Natural killer cell (primary cell): Measurements from ENCODE around the gene CLEC16A. TPM values are rescaled to one million over a fixed set of nuclear protein-coding genes. Genes with fewer than 3 reads are reported as not detected.

Experiments used
- ATAC-seq, 3 donors: fragments of 150-1000 bp in 2 of 3; fragments of 200-7000 bp in 1 of 3; cut with Tn5 transposase; 1 replicate in 1 of 3; 2 replicates in 2 of 3; pipeline ENCODE4 v1.10.0; 2021; ENCODE audit warnings: mild to moderate bottlenecking in 2 of 3, moderate library complexity in 2 of 3
- DNase-seq, 2 donors: peaks; one replicate each; pipeline versions ENCODE4 v3.0.0 to v3.0.0-alpha.2; 2013 to 2021; ENCODE audit warnings: mixed read lengths in 1 of 2
- H3K27ac ChIP-seq: one replicate; pipeline ENCODE4 v1.5.1; 2013; ENCODE audit warnings: mild to moderate bottlenecking, low read length
- H3K27me3 ChIP-seq: one replicate; pipeline ENCODE4 v1.6.1; 2013; ENCODE audit warnings: low read length; ENCODE audit not compliant: control insufficient read depth, insufficient read depth
- H3K36me3 ChIP-seq: one replicate; pipeline ENCODE4 v1.6.1; 2013; ENCODE audit warnings: low read length; ENCODE audit not compliant: control insufficient read depth, insufficient read depth
- H3K4me1 ChIP-seq: one replicate; pipeline ENCODE4 v1.6.1; 2013; ENCODE audit warnings: low read length; ENCODE audit not compliant: control insufficient read depth, insufficient read depth
- H3K4me3 ChIP-seq: one replicate; pipeline ENCODE4 v1.5.1; 2013; ENCODE audit warnings: low read length
- H3K9me3 ChIP-seq: one replicate; pipeline ENCODE4 v1.6.1; 2013; ENCODE audit warnings: low read length; ENCODE audit not compliant: control insufficient read depth, insufficient read depth
- H3K27ac Mint-ChIP-seq, 2 donors: one replicate each; pipeline ENCODE4 v1.8.0; 2022; ENCODE audit warnings: mild to moderate bottlenecking in 2 of 2, mixed read lengths in 2 of 2, moderate library complexity in 1 of 2
- H3K27me3 Mint-ChIP-seq, 2 donors: one replicate each; pipeline ENCODE4 v1.8.0; 2022; ENCODE audit warnings: low read depth in 2 of 2, mixed read lengths in 2 of 2
- H3K36me3 Mint-ChIP-seq: one replicate; pipeline ENCODE4 v1.8.0; 2022; ENCODE audit warnings: mixed read lengths
- H3K4me1 Mint-ChIP-seq, 2 donors: one replicate each; pipeline ENCODE4 v1.8.0; 2022; ENCODE audit warnings: mixed read lengths in 2 of 2
- H3K4me3 Mint-ChIP-seq: one replicate; pipeline ENCODE4 v1.8.0; 2022; ENCODE audit warnings: mild to moderate bottlenecking, moderate library complexity, mixed read lengths
- H3K9me3 Mint-ChIP-seq, 2 donors: one replicate each; pipeline ENCODE4 v1.8.0; 2022; ENCODE audit warnings: mixed read lengths in 2 of 2
- CTCF ChIP-seq: fragments of 200-600 bp; IDR thresholded peaks from one replicate; pipeline ENCODE4 v1.8.0; 2022; ENCODE audit warnings: antibody characterized with exemption
- WGBS: methylation state at CpG from one replicate; pipeline ENCODE4 v1.1.7; 2013; ENCODE audit warnings: missing lambda C conversion rate; ENCODE audit not compliant: insufficient coverage; 5-methylcytosine and 5-hydroxymethylcytosine counted together
- intact Hi-C: fragments of 100-400 bp; cut with micrococcal nuclease; formaldehyde crosslinking; loops from one replicate; pipeline ENCODE4 v1.14.2; 2022
- total RNA-seq, 4 donors: library from RNA; stranded (reverse); fragments of 120-200 nt in 1 of 4; gene quantifications; one replicate each; pipeline versions ENCODE4 v1.2.3 to v1.2.4, GENCODE V29; 2013 to 2022

Gene CLEC16A
- total RNA-seq, 3 donors from 2014 or later (not counting 1 experiment from before 2014, with no cell fraction given), result 35.9 to 50.5 (median 37.4) TPM

GRCh38 chr16:11034481-11034931, 90.1 kb downstream of the CLEC16A start:
- Histone ChIP-seq H3K4me1 (no peaks in the 10 kb centered on the region), H3K9me3 (no peaks in the 10 kb centered on the region), H3K4me3 (no peak overlapping the region), H3K27ac (no peak overlapping the region), H3K36me3 (peaks cover 11% of the 10 kb centered on the region), H3K27me3 (no peaks in the 10 kb centered on the region)
- Mint-ChIP-seq H3K36me3 (peaks cover 6% of the 10 kb centered on the region), H3K9me3 (no peaks in the 10 kb centered on the region), H3K27ac (no peak overlapping the region), H3K4me1 (peaks cover 6 to 18% of the 10 kb centered on the region in 2 donors), H3K27me3 (no peaks in the 10 kb centered on the region), H3K4me3 (no peak overlapping the region)
- 70% methylated on average over 8 of the region's 8 CpGs for WGBS
- TF ChIP-seq CTCF, result no peak
- DNase-seq (no peak), ATAC-seq (no peak)
- intact Hi-C loops, result no loop called here

GRCh38 chr16:11035096-11035495, 90.7 kb downstream of the CLEC16A start:
- Mint-ChIP-seq H3K27ac (no peak overlapping the region), H3K27me3 (no peaks in the 10 kb centered on the region), H3K4me1 (peaks cover 6 to 18% of the 10 kb centered on the region in 2 donors), H3K36me3 (peaks cover under 1% of the 10 kb centered on the region), H3K9me3 (no peaks in the 10 kb centered on the region), H3K4me3 (no peak overlapping the region)
- WGBS, result 100% methylated on average over 2 of the region's 5 CpGs
- ATAC-seq, result no peak
- no peak for TF ChIP-seq CTCF
- Histone ChIP-seq H3K4me3 (no peak overlapping the region), H3K27me3 (no peaks in the 10 kb centered on the region), H3K27ac (no peak overlapping the region), H3K9me3 (no peaks in the 10 kb centered on the region), H3K4me1 (no peaks in the 10 kb centered on the region), H3K36me3 (peaks cover 17% of the 10 kb centered on the region)
- intact Hi-C loops, result no loop called here
- DNase-seq, result no peak

GRCh38 chr16:11036040-11036439, 91.7 kb downstream of the CLEC16A start:
- Mint-ChIP-seq H3K27me3 (no peaks in the 10 kb centered on the region), H3K27ac (no peak overlapping the region), H3K9me3 (no peaks in the 10 kb centered on the region), H3K4me1 (peaks cover 6 to 18% of the 10 kb centered on the region in 2 donors), H3K4me3 (no peak overlapping the region), H3K36me3 (no peaks in the 10 kb centered on the region)
- H3K27me3 ChIP-seq, result no peaks in the 10 kb centered on the region
- intact Hi-C loops, result no loop called here
- no peak overlapping the region for H3K4me3 ChIP-seq
- no peak overlapping the region for H3K27ac ChIP-seq
- ATAC-seq, result no peak
- 98% methylated on average over 6 of the region's 6 CpGs for WGBS
- no peaks in the 10 kb centered on the region for H3K9me3 ChIP-seq
- no peak for DNase-seq
- peaks cover 21% of the 10 kb centered on the region for H3K36me3 ChIP-seq
- no peak for TF ChIP-seq CTCF
- no peaks in the 10 kb centered on the region for H3K4me1 ChIP-seq

- H3K36me3 Mint-ChIP-seq, result no peaks in the 10 kb centered on the region
- H3K27ac ChIP-seq, result no peak overlapping the region
- no peaks in the 10 kb centered on the region for H3K27me3 Mint-ChIP-seq
- ATAC-seq (no peak), DNase-seq (no peak)
- TF ChIP-seq CTCF, result no peak
- H3K36me3 ChIP-seq, result peaks cover 18% of the 10 kb centered on the region
- WGBS, result 91% methylated on average over 8 of the region's 8 CpGs
- H3K4me3 ChIP-seq, result no peak overlapping the region
- no peaks in the 10 kb centered on the region for H3K27me3 ChIP-seq
- peaks cover 6 to 18% of the 10 kb centered on the region in 2 donors for H3K4me1 Mint-ChIP-seq
- H3K27ac Mint-ChIP-seq, result no peak overlapping the region
- no peak overlapping the region for H3K4me3 Mint-ChIP-seq
- intact Hi-C loops, result no loop called here
- H3K9me3 Mint-ChIP-seq, result no peaks in the 10 kb centered on the region
- no peaks in the 10 kb centered on the region for H3K9me3 ChIP-seq
- H3K4me1 ChIP-seq, result no peaks in the 10 kb centered on the region
These were observed 92.6 kb downstream of the CLEC16A start for GRCh38 chr16:11036868-11037410.
